H9 (cell line): ENCODE measurements around the gene OR2M2. TPM values are rescaled to one million over a fixed set of nuclear protein-coding genes. Genes with fewer than 3 reads are reported as not detected.

Experiments used
- DNase-seq: peaks from one replicate; pipeline ENCODE4 v3.0.0-alpha.2; 2017
- H2AFZ ChIP-seq: one replicate; pipeline ENCODE4 v1.6.1; 2013; ENCODE audit warnings: mild to moderate bottlenecking, low read length, control low read depth, moderate library complexity
- H2AK5ac ChIP-seq: 2 replicates; pipeline ENCODE4 v1.6.1; 2013; ENCODE audit warnings: low read length, control low read depth, mixed read lengths; ENCODE audit not compliant: insufficient read length
- H2BK120ac ChIP-seq: one replicate; pipeline ENCODE4 v1.6.1; 2013; ENCODE audit warnings: low read depth, mild to moderate bottlenecking, low read length, control low read depth, inconsistent platforms; ENCODE audit not compliant: poor library complexity, severe bottlenecking
- H2BK12ac ChIP-seq: 2 replicates; pipeline ENCODE4 v1.6.1; 2013; ENCODE audit warnings: low read length, control low read depth, mixed read lengths, low read depth; ENCODE audit not compliant: insufficient read length
- H2BK15ac ChIP-seq: 2 replicates; pipeline ENCODE4 v1.6.1; 2013; ENCODE audit warnings: low read depth, low read length, control low read depth
- H2BK20ac ChIP-seq: one replicate; pipeline ENCODE4 v1.6.1; 2013; ENCODE audit warnings: low read depth, mild to moderate bottlenecking, low read length, control low read depth, inconsistent platforms; ENCODE audit not compliant: poor library complexity, severe bottlenecking
- H2BK5ac ChIP-seq: 2 replicates; pipeline ENCODE4 v1.6.1; 2013; ENCODE audit warnings: low read length, control low read depth, mixed read lengths; ENCODE audit not compliant: insufficient read length
- H3K14ac ChIP-seq: 2 replicates; pipeline ENCODE4 v1.6.1; 2013; ENCODE audit warnings: low read length, control low read depth; ENCODE audit not compliant: insufficient read depth
- H3K18ac ChIP-seq: 2 replicates; pipeline ENCODE4 v1.6.1; 2013; ENCODE audit warnings: low read depth, mild to moderate bottlenecking, mixed read lengths, low read length, control low read depth; ENCODE audit not compliant: insufficient read length
- H3K23ac ChIP-seq: 2 replicates; pipeline ENCODE4 v1.6.1; 2013; ENCODE audit warnings: low read length, control low read depth, mixed read lengths, low read depth; ENCODE audit not compliant: insufficient read length
- H3K23me2 ChIP-seq: 2 replicates; pipeline ENCODE4 v1.6.1; 2013; ENCODE audit warnings: low read depth, mild to moderate bottlenecking, mixed read lengths, low read length, control low read depth; ENCODE audit not compliant: insufficient read length, poor library complexity, severe bottlenecking
- H3K27ac ChIP-seq: 2 replicates; pipeline ENCODE4 v1.5.1; 2013; ENCODE audit warnings: low read length, control low read depth, mixed read lengths, low read depth; ENCODE audit not compliant: insufficient read length
- H3K27me3 ChIP-seq: 2 replicates; pipeline ENCODE4 v1.6.1; 2013; ENCODE audit warnings: low read length, control low read depth, inconsistent platforms; ENCODE audit not compliant: insufficient read depth
- H3K4ac ChIP-seq: 2 replicates; pipeline ENCODE4 v1.6.1; 2013; ENCODE audit warnings: low read depth, mild to moderate bottlenecking, control low read depth, inconsistent platforms, low read length, moderate library complexity
- H3K4me1 ChIP-seq: 2 replicates; pipeline ENCODE4 v1.6.1; 2013; ENCODE audit warnings: low read length, control low read depth, inconsistent platforms; ENCODE audit not compliant: insufficient read depth
- H3K4me2 ChIP-seq: 2 replicates; pipeline ENCODE4 v1.6.1; 2013; ENCODE audit warnings: low read length, control low read depth, mixed read lengths; ENCODE audit not compliant: insufficient read length, insufficient read depth
- H3K56ac ChIP-seq: 2 replicates; pipeline ENCODE4 v1.6.1; 2013; ENCODE audit warnings: low read depth, mild to moderate bottlenecking, mixed read lengths, low read length, control low read depth; ENCODE audit not compliant: insufficient read length
- H3K79me1 ChIP-seq: 2 replicates; pipeline ENCODE4 v1.6.1; 2013; ENCODE audit warnings: low read depth, mild to moderate bottlenecking, moderate library complexity, low read length, control low read depth, inconsistent platforms; ENCODE audit not compliant: insufficient read depth, poor library complexity, severe bottlenecking
- H3K79me2 ChIP-seq: 2 replicates; pipeline ENCODE4 v1.6.1; 2013; ENCODE audit warnings: low read length, control low read depth, inconsistent platforms; ENCODE audit not compliant: insufficient read depth
- H3K9ac ChIP-seq: 2 replicates; pipeline ENCODE4 v1.6.1; 2013; ENCODE audit warnings: low read length, control low read depth, mixed read lengths; ENCODE audit not compliant: insufficient read length; ENCODE audit errors: extremely low read depth
- H3K9me3 ChIP-seq: one replicate; pipeline ENCODE4 v1.6.1; 2013; ENCODE audit warnings: low read depth, low read length, inconsistent platforms; ENCODE audit not compliant: control insufficient read depth
- H3T11ph ChIP-seq: one replicate; pipeline ENCODE4 v1.6.1; 2013; ENCODE audit warnings: mild to moderate bottlenecking, low read length, control low read depth, inconsistent platforms
- H4K20me1 ChIP-seq: one replicate; pipeline ENCODE4 v1.6.1; 2013; ENCODE audit not compliant: control insufficient read depth, insufficient read length, insufficient read depth
- H4K5ac ChIP-seq: 2 replicates; pipeline ENCODE4 v1.6.1; 2013; ENCODE audit warnings: low read depth, mild to moderate bottlenecking, mixed read lengths, low read length, control low read depth; ENCODE audit not compliant: insufficient read length
- H4K8ac ChIP-seq: replicated peaks from 2 replicates; pipeline ENCODE4 v1.6.1; 2013; ENCODE audit warnings: low read length, control low read depth, mixed read lengths, low read depth; ENCODE audit not compliant: insufficient read length
- H4K91ac ChIP-seq: 2 replicates; pipeline ENCODE4 v1.6.1; 2013; ENCODE audit warnings: low read depth, mild to moderate bottlenecking, moderate library complexity, mixed read lengths, low read length, control low read depth; ENCODE audit not compliant: insufficient read length
- H3K27ac Mint-ChIP-seq, 3 experiments: 2 replicates in 2 of 3; 3 replicates in 1 of 3; pipeline ENCODE4 v1.8.0; 2020 to 2021; ENCODE audit warnings: mixed read lengths in 3 of 3, mild to moderate bottlenecking in 1 of 3, moderate library complexity in 1 of 3
- H3K27me3 Mint-ChIP-seq: 2 replicates; pipeline ENCODE4 v1.8.0; 2021; ENCODE audit warnings: low read depth, mild to moderate bottlenecking, moderate library complexity, mixed read lengths
- H3K36me3 Mint-ChIP-seq, 3 experiments: 2 replicates in 2 of 3; 3 replicates in 1 of 3; pipeline ENCODE4 v1.8.0; 2020 to 2021; ENCODE audit warnings: low read depth in 3 of 3, mixed read lengths in 3 of 3; ENCODE audit not compliant: insufficient read depth in 1 of 3
- H3K4me1 Mint-ChIP-seq, 2 experiments: 2 replicates each; pipeline ENCODE4 v1.8.0; 2020; ENCODE audit warnings: mixed read lengths in 2 of 2
- H3K4me3 Mint-ChIP-seq, 2 experiments: 2 replicates in 1 of 2; 3 replicates in 1 of 2; pipeline ENCODE4 v1.8.0; 2020 to 2021; ENCODE audit warnings: mild to moderate bottlenecking in 2 of 2, mixed read lengths in 2 of 2, moderate library complexity in 1 of 2
- H3K9me3 Mint-ChIP-seq, 2 experiments: 2 replicates in 1 of 2; 3 replicates in 1 of 2; pipeline ENCODE4 v1.8.0; 2020; ENCODE audit warnings: mild to moderate bottlenecking in 2 of 2, mixed read lengths in 2 of 2, moderate library complexity in 1 of 2
- CTCF ChIP-seq: fragments of 200-600 bp; sonication (generic); conservative IDR thresholded peaks from 3 replicates; pipeline ENCODE4 v1.8.0; 2021; ENCODE audit warnings: antibody characterized with exemption, mild to moderate bottlenecking
- long read RNA-seq: library from polyadenylated mRNA; unstranded; transcript quantifications from one replicate; pipeline ENCODE4 v2.0.0, GENCODE V29; 2020
- total RNA-seq: library from RNA; stranded (reverse); gene quantifications from 2 replicates; pipeline ENCODE4 v1.2.1, GENCODE V29; 2021

OR2M2 gene, protein sequence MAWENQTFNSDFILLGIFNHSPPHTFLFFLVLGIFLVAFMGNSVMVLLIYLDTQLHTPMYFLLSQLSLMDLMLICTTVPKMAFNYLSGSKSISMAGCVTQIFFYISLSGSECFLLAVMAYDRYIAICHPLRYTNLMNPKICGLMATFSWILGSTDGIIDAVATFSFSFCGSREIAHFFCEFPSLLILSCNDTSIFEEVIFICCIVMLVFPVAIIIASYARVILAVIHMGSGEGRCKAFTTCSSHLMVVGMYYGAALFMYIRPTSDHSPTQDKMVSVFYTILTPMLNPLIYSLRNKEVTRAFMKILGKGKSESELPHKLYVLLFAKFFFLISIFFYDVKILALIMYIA
- total RNA-seq, result not detected in 2 replicates
- long read RNA-seq, result 0 reads

GRCh38 chr1:248174521-248174920 is at the start of gene OR2M2:
TSS of gene OR2M2 (plus strand) at chr1:248174821. CDS start at chr1:248179986, 5,165 bp downstream.
- H3K9ac ChIP-seq, result no peak within 1 kb of the TSS
- no peak within 1 kb of the TSS for H3K56ac ChIP-seq
- H4K91ac ChIP-seq, result no peak within 1 kb of the TSS
- H3K79me2 ChIP-seq, result no peaks in the 10 kb centered on the region
- no peak within 1 kb of the TSS for H4K8ac ChIP-seq
- H2BK12ac ChIP-seq, result no peak within 1 kb of the TSS
- no peak within 1 kb of the TSS for H3T11ph ChIP-seq
- H2BK20ac ChIP-seq, result no peak within 1 kb of the TSS
- Mint-ChIP-seq H3K9me3 (peaks cover 51 to 65% of the 10 kb centered on the region in 2 experiments), H3K4me3 (no peak within 1 kb of the TSS), H3K36me3 (peaks cover 0 to 18% (median 0%) of the 10 kb centered on the region in 3 experiments; a peak in 3 of 7 replicates), H3K4me1 (no peaks in the 10 kb centered on the region), H3K27ac (no peak within 1 kb of the TSS), H3K27me3 (no peaks in the 10 kb centered on the region)
- no peak within 1 kb of the TSS for H3K23ac ChIP-seq
- no peak within 1 kb of the TSS for H3K4me2 ChIP-seq
- H3K27me3 ChIP-seq, result no peaks in the 10 kb centered on the region
- no peak within 1 kb of the TSS for H2BK5ac ChIP-seq
- H3K79me1 ChIP-seq, result no peaks in the 10 kb centered on the region
- no peak within 1 kb of the TSS for H2BK15ac ChIP-seq
- H4K5ac ChIP-seq, result no peak within 1 kb of the TSS
- no peak for DNase-seq
- no peaks in the 10 kb centered on the region for H3K23me2 ChIP-seq
- no peak within 1 kb of the TSS for H2BK120ac ChIP-seq
- H3K9me3 ChIP-seq, result peaks cover 42% of the 10 kb centered on the region
- H3K14ac ChIP-seq, result no peak within 1 kb of the TSS
- TF ChIP-seq CTCF, result no peak
- no peak within 1 kb of the TSS for H3K27ac ChIP-seq
- no peak within 1 kb of the TSS for H2AK5ac ChIP-seq
- H3K4me1 ChIP-seq, result no peaks in the 10 kb centered on the region
- H3K18ac ChIP-seq, result no peak within 1 kb of the TSS
- no peaks in the 10 kb centered on the region for H4K20me1 ChIP-seq
- H3K4ac ChIP-seq, result no peak within 1 kb of the TSS
- no peak within 1 kb of the TSS for H2AFZ ChIP-seq
